HPDE6-E6E7 (cell line): ENCODE measurements around the gene APBA2.

Experiments used
- DNase-seq: peaks from one replicate; pipeline ENCODE4 v3.0.0; 2011; ENCODE audit warnings: missing footprints; ENCODE audit errors: extremely low spot score

The APBA2 gene

DNA sequence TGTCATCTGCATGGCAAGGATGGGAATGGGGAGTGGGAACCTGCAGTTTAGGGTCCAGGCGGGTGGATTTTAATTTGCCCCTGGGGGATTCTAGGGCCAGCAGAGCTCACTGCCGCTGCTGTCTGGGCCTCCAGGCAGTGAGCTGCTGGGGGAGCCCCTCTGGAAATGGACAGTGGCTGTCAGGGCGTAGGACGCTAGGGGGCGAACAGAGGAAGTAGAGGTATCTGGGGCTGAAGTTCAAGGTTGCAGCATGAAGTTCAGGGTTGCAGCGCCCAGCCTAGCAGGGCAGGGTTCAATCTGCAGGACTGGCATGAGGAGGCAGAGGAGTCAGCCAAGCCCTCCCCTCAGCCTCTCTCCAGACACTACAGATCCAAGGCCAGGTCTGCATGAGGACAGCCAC, 49.5 kb downstream of the APBA2 start:
- no peak for DNase-seq

DNA sequence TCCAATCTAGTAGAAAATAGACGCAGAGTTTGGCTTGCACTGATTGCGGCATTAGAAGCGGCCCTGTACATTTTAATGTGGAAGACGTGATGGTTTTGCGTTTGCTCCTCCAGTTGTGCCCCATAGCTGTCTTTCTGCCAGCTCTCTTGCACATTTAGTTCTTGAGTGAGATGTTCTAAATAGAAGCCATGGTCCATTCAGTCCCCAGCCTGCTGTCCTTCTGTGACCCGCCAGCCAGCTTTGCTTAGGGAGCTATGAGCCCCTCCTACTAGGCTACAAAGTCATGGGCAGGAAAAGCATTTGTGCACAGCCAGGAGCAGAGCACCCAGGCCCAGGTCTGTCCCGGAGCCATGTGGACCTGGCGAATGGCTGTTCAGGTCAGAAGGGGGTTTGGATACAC, 50.3 kb downstream of the APBA2 start:
- DNase-seq, result no peak

DNA sequence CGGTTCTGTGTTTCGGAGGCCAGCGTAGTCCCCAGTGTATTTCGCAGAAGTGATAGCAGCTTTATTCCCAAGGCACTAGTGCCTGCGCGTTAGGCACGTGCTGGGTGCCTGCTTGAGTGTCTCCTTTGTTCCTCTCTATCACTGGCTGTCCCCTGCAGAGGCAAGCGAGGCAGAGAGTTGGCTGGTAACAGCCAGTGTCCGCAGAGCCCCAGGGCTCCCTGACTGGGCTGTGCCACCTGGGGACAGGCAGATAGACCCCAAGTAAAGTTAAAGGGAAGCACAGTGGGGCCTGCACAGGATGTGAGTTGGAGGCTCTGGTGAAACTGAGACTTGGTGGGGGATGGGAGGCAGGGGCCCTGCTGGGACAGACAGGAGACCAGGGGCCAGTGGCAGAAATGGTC, 50.7 kb downstream of the APBA2 start:
- DNase-seq, result no peak

DNA sequence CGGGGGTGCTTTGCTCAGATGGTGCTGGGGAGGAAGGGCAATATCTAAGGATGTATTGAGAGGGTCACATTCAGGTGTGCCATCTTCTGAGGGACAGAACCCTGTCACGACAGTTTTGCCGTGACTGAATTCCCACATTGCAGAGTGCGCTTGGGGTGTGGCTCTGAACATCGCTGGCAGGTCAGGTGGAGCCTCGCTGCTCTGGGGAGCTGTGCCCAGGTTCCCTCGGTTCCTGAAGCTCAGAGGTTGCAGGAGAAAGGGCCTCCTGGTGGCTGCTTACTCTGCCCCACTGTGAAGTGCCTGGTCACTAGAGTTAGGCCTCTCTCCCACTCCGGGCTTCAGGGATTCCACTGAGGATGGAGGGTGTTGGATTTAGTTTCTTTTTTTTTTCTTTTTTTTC, 51.5 kb downstream of the APBA2 start:
- DNase-seq, result no peak

DNA sequence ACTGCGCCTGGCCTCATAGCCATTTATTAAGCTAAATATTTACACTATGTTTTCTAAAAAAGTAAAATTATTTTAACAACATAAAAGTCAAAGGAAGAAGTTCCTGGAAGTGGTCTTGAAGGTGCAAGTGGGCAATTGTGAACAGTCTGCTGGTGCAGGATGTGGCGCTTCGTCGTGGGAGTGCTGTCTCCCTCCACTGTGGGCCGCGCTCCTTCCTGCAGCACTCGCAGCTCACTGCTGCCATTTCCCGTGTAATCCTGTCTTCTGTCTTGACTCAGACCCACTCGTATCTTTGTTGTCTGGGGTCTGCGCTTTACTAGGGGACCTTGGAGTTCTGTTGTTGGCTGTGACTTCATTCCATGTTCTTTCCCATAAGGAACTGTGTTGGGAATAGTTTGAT, 56.3 kb downstream of the APBA2 start:
- DNase-seq, result no peak

DNA sequence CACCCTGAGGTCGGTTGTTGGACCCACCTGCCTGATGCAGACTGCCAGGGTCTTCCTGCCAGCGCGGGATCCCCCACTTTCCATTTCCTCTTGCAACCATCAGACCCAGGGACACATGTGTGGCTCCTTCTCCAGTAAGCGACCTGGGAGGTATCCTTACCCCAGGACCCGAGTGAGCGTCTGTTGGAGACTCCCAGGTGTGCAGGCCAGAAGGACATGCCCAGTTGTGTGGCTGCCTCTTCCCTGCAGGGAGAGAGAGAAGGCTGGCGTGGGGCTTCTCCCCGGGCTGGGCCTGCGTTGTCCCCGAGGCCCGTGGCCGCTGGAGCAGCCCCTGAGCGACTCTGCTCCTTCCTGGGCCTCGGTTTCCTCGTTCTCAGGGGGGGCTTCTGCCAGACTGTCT, 56.8 kb downstream of the APBA2 start:
- DNase-seq, result no peak

DNA sequence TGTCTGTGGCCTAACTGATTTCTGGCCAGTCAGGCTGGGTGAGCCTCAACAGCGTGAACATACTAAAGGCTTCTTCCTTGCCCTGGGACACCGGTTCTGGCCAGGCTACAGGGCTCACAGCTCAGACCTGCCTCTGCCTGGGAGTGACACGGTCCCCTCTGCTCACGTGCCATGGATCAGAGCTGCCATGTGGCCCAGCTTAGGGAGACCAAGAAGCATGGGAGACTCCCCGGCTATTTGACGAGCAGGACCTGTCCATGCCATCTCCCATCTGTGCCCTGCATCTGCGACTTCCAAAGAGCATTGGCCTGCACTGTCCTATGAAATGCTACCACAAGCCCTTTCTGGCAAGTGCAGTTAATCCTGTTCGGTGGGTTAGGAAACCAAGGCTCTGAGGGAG, 57.4 kb downstream of the APBA2 start:
- DNase-seq, result no peak

DNA sequence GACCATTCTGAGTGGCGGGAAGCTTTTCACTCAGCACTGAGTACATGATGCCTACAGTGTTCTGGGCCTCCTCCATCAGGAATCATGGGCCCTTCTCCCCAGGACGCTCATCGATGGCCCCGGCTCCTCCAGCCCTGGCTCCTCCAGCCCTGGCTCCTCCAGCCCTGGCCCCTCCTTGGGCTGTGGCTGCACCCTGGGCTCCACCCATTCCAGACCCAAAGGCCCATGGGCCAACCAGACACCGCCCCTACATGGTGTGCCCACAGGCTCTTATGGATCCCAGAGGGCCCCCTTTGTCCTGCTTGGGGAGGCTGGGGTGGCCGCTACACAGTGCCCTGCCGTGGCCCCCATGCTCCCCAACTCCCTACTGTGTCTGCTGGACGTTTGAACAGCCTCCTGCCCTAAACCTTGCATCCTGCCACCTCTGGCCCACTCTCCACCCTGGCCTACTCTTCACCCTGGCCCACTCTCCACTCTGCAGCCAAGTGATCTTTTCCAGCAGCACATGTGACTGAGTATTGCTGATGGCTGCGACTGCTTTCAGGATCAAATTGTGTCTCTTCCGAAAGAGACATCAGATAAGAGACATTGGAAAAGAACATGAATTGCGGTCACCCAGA, 57.9 kb downstream of the APBA2 start:
- DNase-seq, result no peak

DNA sequence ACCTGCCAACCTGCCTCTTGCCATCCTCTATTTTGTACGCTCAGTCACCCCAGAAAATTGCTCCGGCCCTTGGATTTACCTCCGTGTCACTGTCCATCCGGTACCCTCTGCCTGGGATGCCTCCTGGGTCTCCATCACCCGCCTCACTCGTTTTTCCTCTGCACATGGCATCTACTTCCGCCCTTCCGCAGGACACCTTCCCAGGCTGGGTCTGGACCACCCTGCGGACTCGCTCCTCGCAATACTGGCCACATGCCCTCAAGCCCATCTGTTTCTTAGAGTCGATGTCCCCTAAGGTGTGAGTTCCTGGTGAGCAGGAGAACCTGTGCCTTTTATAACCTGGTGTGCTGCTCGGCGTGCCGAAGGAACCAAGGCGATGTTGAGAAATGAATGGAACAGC, 58.5 kb downstream of the APBA2 start:
- DNase-seq, result no peak

DNA sequence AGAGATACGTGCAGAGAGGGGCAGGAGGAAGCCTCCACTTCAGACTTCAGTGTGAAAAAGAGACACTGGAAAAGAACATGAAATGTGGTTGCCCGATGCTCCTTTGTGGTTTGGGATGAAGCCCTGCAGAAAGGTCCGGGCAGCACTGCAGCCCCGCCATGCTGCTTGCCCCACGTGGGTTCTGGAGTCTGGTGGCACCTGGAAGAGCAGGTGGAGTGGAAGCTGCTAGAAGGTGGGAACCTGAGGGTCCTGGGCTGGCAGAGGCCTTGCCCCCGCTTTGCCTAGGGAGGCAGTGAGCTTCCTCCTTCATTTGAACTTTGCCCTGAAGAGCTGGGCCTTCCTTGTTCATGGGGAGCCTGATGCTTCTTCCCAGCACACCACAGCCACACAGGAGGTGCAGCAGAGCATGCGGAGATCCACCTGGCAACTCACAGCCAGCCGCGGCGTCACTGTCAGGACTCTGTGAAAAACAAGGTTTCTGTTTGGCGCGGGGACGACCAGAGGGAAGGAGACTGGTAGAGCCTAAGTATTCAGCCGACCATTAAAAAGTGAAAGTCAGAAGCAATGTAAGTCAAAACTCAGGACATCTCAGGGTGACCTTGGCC, 59.0 kb downstream of the APBA2 start:
- no peak for DNase-seq

DNA sequence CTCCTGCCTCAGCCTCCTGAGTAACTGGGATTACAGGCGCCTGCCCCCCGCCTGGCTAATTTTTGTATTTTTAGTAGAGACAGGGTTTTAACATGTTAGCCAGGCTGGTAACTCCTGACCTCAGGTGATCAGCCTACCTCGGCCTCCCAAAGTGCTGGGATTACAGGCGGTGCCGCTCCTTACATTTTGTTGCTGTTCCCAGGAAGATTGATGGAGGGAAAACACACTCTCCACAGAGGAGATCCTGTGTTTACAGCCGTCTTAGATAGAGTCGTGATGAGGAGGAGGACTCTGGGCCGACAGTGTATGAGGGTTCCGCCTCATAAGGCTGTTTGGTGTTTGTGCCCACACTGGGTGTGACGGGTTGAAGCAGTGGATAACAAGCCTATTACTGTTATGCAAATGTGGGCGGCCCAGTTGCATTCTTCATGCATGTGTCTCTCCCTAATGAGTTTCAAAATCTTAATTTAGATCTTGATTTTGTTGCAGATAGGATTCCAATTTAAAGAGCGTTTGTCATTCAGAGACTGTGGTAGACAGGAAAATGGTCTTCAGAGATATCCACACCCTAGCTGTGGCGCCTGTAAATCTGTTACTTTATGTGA, 60.0 kb downstream of the APBA2 start:
- DNase-seq, result no peak

DNA sequence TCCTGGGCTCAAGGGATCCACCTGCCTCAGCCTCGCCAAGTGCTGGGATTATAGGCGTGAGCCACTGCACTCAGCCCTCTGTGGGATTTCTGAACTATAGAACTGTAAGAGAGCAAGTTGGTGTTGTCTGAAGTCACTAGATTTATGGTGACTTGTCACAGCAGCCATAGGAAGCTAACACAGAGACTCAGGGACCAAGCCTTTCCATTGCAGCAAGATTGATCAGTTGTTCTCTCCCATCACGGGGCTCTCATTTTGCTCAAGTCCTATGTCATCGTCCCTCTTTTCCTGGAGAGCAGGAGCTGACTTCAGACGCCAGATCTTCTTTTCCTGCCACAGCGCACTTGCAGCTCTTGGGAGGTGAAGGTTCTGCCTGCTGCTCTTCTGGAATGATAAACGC, 61.0 kb downstream of the APBA2 start:
- DNase-seq, result no peak

DNA sequence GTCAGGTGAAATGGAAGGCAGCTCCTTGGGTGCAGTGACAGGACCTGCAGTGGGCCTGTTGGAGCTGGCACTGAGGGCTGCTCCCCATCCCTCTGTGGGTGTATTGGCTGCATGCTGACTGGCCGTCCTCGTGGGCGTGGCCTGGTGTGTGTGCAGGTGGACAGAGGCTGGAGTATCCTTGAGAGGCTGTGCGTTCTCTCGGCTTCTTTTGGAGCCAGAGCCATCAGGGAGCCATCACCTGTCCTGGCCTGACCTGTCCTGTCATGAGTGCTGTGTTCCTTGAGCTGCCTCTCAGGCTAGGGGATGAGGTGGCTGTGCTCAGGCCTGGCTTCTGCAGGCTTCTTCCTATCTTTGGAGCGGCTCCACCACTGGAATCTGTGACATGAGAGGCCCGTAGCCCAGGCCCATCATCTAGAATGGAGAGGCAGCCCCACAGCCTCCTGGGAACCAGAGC, 61.5 kb downstream of the APBA2 start:
- DNase-seq, result no peak

DNA sequence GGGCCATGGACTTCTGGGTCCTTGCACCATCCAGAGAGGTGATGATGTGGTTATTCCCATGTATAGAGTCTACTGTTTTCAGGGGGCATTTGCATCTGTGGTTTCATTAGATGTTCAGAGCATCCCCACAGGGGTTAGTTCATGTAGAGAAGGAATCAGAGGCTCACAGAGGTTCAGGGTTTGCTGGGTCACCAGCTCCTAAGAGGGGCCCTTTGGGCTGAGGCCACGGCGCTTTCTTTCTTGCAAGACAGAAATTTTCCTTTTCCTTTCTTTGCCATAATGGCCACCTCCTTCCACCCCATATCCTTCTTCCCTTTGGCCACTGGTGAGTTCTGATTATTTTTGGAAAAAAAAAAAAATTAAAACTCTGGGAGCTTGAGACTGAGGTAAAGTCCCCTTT, 62.3 kb downstream of the APBA2 start:
- no peak for DNase-seq

DNA sequence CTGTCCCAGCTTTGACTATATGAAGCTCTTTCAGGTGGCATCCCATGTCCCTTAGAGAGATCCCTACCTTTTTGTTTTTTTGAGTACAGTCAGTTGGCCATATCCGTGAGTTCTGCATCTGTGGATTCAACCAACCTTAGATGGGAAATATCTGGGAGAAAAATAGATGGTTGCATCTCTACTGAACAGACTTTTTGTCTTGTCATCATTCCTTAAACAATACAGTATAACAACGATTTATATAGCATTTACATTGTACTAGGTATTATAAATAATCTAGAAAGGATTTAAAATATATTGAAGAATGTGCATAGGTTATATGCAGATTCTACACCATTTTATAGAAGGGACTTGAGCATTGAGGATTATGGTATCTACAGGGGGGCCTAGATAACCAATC, 65.1 kb downstream of the APBA2 start:
- no peak for DNase-seq

DNA sequence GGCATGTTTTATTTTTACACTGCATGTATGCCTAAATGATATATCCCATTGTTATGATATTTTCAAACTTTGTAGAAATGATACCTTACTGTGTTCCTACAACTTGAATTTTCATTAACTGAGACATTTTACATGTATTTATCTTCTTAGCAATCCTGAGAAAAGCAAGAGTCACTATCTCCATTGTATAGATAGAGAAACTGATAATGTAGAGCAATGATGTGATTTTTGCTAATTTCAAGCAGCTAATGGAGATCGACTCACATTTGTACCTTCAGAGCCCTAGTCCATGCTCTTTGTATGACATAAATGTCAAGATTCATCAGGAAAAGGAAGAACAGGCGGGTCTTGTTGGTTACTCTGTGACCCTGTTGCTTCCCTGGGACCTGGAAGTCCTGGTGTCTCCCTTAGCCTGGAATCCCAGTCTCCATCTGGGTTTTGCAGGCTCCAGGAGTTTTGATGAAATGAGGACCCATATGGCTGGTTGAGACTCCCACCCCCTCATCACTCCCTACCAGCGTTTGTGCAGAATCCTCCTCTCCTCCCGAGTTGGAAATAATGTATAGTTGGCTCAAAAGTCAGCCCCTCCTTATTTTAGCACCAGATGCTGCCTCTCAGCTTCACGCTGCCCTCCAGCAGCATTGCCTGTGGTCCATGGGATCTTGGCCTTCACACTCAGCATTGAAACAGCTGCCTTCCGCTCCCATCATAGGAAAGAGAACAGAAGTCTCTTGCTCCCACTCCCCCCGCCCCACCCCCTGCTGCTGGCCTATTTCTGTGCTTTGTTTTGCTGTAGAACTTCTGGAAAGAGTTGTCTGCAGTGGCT, 67.1 kb downstream of the APBA2 start:
- no peak for DNase-seq

DNA sequence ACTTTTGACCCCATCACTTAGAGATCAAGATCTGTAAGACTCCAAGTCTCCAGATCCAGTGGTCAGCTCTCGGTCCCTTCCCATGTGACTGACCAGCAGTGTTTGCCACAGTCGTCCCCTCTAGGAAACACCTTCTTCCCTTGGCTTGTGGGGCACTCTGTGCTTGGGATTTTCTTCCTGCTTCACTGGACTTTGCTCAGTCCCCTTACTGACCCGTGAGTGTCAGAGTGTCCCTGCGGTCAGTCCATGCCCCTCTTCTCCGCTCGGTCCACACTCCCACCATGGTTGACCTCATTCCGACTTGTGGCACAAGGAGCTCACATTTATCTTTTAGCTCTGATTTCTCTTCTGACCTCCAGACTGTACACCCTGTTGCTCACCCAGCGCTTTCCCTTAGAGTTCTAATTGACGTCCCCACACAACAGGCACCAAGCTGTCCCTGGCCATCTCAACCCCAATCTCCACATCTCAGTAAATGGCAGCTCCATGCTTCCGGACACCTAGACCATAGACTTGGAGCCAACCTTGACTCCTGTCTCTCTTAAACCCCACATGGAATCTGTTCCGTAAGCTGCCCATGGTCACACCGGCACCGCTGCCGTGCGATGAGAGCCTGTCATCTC, 67.9 kb downstream of the APBA2 start:
- no peak for DNase-seq

DNA sequence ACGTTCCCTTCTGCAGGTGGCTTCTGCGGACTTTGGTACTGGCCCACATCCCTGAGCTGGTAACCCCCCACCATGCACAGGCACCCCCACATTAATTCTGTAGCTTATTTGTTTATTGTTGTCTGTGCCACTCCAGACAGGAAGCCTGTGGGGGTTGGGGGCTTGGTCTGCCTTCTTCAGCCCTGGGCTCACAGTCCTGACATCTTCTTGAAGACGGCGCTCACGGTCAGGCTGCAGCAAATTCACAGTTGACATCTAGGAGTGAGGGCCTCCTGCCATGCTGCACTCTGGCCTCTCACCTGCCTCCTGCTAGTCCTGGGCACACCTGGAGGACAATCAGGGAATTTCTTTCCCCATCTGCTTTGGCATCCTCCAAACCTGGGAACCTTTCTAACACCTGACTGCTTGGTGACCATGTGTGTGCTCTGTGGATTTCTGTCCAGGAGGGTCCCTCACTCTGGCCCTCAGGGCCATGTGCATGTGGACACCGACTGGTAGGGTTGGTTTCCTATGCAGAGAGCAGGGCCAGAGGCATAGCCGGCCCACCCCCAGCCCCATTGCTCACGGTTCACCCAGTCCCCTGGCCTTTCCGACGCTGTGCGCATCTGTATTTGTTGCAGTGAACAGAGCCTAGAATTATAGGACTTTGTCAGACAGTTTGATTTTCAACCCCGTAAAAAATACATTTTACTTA, 68.8 kb downstream of the APBA2 start:
- DNase-seq, result no peak

DNA sequence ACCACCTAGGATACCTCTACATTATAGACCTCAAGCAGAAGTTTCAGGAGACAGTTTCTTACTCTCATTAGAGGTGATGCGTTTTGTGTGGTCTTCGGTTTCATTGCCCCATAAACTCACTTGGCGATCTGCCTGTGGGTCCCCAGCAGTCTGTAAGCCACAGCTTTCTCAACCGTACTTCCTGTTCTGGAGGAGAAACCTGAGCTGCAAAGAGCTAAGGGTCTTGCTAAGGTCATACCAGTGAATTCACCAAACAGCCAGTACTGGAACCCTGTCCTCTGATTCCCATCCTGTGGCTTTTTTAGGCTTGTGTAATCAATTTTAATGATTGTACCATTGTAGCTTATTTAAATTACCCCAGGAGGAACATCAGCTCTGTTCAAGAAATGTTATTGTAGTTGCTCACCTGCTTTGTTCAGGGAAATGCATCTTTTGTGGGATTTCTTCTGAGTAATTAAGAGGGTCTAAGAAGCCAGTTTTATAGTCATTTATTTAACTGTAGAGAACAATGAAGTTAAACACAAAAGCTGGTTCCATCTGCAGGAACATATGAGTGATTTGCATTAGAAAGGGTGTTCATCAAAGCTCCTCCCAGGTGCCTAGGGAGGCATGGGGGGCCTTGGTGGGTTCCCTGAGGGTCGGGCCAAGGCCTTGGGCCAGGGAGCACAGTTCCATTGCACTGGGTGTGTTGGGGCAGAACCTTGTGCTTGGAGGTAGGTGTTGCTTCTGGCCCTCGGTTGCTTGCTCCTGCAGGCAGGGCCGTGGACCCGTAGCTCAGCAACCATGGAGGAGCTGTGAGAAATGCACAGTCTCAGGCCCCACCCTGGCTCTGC, 69.6 kb downstream of the APBA2 start:
- DNase-seq, result no peak

DNA sequence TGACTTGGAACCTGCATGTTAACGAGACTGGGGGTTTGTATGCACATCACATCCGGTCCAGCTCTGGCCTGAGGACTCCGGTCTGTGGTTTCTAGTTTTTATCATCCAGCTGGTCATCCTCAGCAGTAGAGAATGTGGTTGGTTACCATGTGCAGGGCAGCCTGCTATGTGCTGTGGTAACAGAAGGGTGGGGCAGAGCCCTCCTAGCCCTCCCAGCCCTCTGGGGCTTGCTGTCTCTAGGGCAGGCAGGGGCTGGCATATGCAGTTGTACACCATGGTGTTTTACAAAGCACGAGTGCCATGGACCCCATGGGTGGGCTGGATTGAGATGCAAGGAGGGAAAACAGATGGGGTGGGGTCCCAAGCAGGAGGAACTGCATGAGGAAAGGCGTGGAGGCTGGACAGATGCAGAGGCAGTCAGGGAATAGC, 70.2 kb downstream of the APBA2 start:
- DNase-seq, result no peak

DNA sequence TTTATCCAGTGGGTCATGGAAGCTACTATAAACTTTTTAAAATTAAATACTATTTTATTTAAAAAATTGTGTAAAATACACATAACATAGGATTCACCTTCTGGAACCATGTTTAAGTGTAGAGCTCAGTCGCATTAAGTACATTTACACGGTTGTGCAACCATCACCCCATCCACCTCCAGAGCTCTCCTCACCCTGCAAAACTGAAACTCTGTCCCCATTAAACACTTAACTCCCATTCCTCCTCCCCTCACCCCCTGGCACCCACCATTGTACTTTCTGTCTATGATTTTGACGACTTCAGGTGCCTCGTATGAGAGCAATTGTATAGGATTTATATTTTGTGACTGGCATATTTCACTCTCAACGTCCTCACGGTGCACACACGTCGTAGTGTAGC, 70.7 kb downstream of the APBA2 start:
- DNase-seq, result no peak
